Parathyroid adenoma (tissue), 2 donors: ENCODE measurements around the gene ALOXE3.

Experiments used
- H2AFZ ChIP-seq: fragments of 300-600 bp; sonication (generic); one replicate; pipeline ENCODE4 v1.7.0; 2017; ENCODE audit warnings: antibody characterized with exemption, mild to moderate bottlenecking
- H3K27ac ChIP-seq: fragments of 300-600 bp; sonication (generic); one replicate; pipeline ENCODE4 v1.7.0; 2017
- H3K27me3 ChIP-seq: fragments of 300-600 bp; sonication (generic); one replicate; pipeline ENCODE4 v1.7.0; 2017; ENCODE audit warnings: low read length; ENCODE audit not compliant: control insufficient read depth, insufficient read depth
- H3K36me3 ChIP-seq: fragments of 300-600 bp; sonication (generic); one replicate; pipeline ENCODE4 v1.7.0; 2017; ENCODE audit warnings: low read length; ENCODE audit not compliant: control insufficient read depth, insufficient read depth
- H3K4me1 ChIP-seq: fragments of 300-600 bp; sonication (generic); one replicate; pipeline ENCODE4 v1.7.0; 2017; ENCODE audit warnings: control low read depth
- H3K4me2 ChIP-seq: fragments of 300-600 bp; sonication (generic); one replicate; pipeline ENCODE4 v1.7.0; 2017; ENCODE audit warnings: low read length
- H3K4me3 ChIP-seq: fragments of 300-600 bp; sonication (generic); one replicate; pipeline ENCODE4 v1.7.0; 2017; ENCODE audit warnings: low read depth, low read length
- H3K79me2 ChIP-seq: fragments of 300-600 bp; sonication (generic); one replicate; pipeline ENCODE4 v1.7.0; 2017; ENCODE audit warnings: control low read depth
- H3K9ac ChIP-seq: fragments of 300-600 bp; sonication (generic); one replicate; pipeline ENCODE4 v1.7.0; 2017; ENCODE audit warnings: mild to moderate bottlenecking
- H3K9me3 ChIP-seq: fragments of 300-600 bp; sonication (generic); one replicate; pipeline ENCODE4 v1.7.0; 2017; ENCODE audit warnings: low read length; ENCODE audit not compliant: control insufficient read depth
- CTCF ChIP-seq: fragments of 300-600 bp; sonication (generic); IDR thresholded peaks from one replicate; pipeline ENCODE4 v1.7.0; 2017; ENCODE audit warnings: antibody characterized with exemption, mild to moderate bottlenecking
- donor health status: primary hyperparathyroidism.

Gene ALOXE3

DNA sequence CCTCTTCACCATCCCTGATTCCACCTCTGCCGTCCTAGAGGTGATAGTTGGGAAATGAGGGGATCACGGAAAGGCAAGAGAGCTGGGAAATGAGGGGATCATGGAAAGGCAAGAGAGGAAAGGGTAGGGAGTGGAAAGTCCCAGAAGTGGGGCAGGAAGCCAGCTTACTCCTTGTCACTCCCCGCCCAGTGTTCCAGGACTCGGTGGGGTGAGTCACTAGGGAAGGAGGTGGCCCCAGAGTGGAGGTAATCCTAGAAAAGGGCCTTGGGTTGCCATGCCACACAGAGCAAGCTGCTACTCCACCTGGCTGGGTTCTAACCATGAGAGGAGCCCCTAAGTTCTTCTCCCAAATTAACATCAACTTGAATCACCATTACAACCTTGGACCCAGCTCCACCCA lies 14.8 kb downstream of the ALOXE3 start:
- H3K4me2 ChIP-seq = no peak overlapping the region
- no peak overlapping the region for H3K4me3 ChIP-seq
- no peaks in the 10 kb centered on the region for H3K79me2 ChIP-seq
- no peaks in the 10 kb centered on the region for H3K27me3 ChIP-seq
- TF ChIP-seq CTCF = no peak
- H3K27ac ChIP-seq = no peak overlapping the region
- no peaks in the 10 kb centered on the region for H3K36me3 ChIP-seq
- H3K4me1 ChIP-seq = peaks cover 18% of the 10 kb centered on the region
- H2AFZ ChIP-seq = no peak overlapping the region
- H3K9me3 ChIP-seq = no peaks in the 10 kb centered on the region
- H3K9ac ChIP-seq = no peak overlapping the region

GRCh38 chr17:8101721-8102120 lies 16.6 kb downstream of the ALOXE3 start:
- Histone ChIP-seq H3K4me2 (peak overlapping the region; percentile 50), H2AFZ (peak overlapping the region; percentile 36), H3K9me3 (no peaks in the 10 kb centered on the region), H3K79me2 (no peaks in the 10 kb centered on the region), H3K9ac (no peak overlapping the region), H3K27ac (peak overlapping the region; percentile 49), H3K27me3 (no peaks in the 10 kb centered on the region), H3K36me3 (no peaks in the 10 kb centered on the region), H3K4me3 (no peak overlapping the region), H3K4me1 (peaks cover 18% of the 10 kb centered on the region)
- TF ChIP-seq CTCF = no peak

DNA sequence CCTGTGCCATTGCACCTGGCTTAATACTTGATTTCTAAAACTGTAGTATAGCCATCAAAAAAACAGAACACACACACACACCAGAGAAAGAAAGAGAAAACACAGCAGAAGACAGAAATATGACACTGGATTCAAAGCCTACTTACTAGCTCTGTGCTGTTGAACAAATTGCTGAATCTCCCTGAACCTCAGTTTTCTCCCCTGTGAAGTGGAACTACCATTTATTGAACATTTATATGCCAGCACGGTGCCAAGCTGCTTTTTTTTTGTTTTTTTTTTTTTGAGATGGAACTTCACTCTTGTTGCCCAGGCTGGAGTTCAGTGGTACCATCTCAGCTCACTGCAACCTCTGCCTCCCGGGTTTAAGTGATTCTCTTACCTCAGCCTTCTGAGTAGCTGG lies 17.6 kb downstream of the ALOXE3 start:
- Histone ChIP-seq H3K4me2 (no peak overlapping the region), H3K9me3 (no peaks in the 10 kb centered on the region), H3K4me3 (no peak overlapping the region), H3K36me3 (no peaks in the 10 kb centered on the region), H2AFZ (no peak overlapping the region), H3K79me2 (no peaks in the 10 kb centered on the region), H3K4me1 (peaks cover 18% of the 10 kb centered on the region), H3K9ac (no peak overlapping the region), H3K27ac (no peak overlapping the region), H3K27me3 (no peaks in the 10 kb centered on the region)
- TF ChIP-seq CTCF = no peak

DNA sequence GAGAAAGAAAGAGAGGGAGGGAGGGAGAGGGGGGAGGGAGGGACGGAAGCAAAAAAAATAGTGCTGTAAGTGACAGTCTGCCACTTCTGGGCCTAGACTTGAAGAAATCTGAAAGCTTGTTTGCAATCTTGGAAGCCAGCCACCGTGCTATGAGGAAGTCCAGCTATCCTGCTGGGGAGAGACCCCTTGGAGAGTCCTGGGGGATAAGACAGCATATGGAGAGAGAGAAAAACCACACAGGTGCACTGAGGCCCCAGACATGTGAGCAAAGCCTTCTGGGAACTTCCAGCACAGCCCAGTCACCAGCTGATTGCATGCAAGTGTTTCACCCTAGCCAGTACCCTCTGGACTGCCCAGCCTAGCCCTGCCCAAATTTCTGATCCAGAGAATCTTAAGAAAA lies 18.2 kb downstream of the ALOXE3 start:
- Histone ChIP-seq H2AFZ (no peak overlapping the region), H3K27me3 (no peaks in the 10 kb centered on the region), H3K4me1 (peaks cover 18% of the 10 kb centered on the region), H3K36me3 (no peaks in the 10 kb centered on the region), H3K4me3 (no peak overlapping the region), H3K9me3 (no peaks in the 10 kb centered on the region), H3K27ac (no peak overlapping the region), H3K9ac (no peak overlapping the region), H3K4me2 (no peak overlapping the region), H3K79me2 (no peaks in the 10 kb centered on the region)
- TF ChIP-seq CTCF = no peak

DNA sequence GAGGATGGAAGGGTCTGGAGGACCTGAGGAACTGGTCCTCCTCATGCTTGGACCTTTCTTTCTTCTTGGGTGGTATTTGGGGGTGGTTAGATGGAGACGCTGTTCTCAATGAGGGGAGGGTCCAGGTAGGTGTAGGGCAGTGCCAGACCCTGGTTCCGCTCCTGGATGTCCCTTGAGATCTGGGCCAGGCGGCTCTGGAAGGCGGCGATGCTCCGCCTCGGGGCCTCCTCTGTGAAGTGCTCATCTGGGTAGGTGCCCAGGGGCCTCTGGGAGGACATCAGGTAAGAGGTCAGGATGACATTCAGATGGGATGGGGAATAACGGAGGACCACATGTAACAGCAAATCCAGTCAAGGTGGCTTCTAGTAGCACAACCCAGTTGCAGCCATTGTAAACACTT lies 21.8 kb downstream of the ALOXE3 start:
- H3K27ac ChIP-seq = no peak overlapping the region
- no peak overlapping the region for H3K4me2 ChIP-seq
- no peaks in the 10 kb centered on the region for H3K9me3 ChIP-seq
- H2AFZ ChIP-seq = no peak overlapping the region
- H3K27me3 ChIP-seq = no peaks in the 10 kb centered on the region
- no peaks in the 10 kb centered on the region for H3K36me3 ChIP-seq
- H3K4me3 ChIP-seq = no peak overlapping the region
- TF ChIP-seq CTCF = no peak
- H3K79me2 ChIP-seq = no peaks in the 10 kb centered on the region
- H3K4me1 ChIP-seq = peaks cover 8% of the 10 kb centered on the region
- no peak overlapping the region for H3K9ac ChIP-seq
